Fibroblast of lung (primary cell): ENCODE measurements around the gene MCM8.

ENCODE experiments used
- CTCF ChIP-seq, 2 donors: IDR thresholded peaks in 1 of 2; conservative IDR thresholded peaks in 1 of 2; 1 replicate in 1 of 2; 2 replicates in 1 of 2; pipeline ENCODE4 v1.5.1; 2011 to 2012; ENCODE audit warnings: low read length in 2 of 2, control low read depth in 1 of 2, inconsistent platforms in 1 of 2, low read depth in 1 of 2, mild to moderate bottlenecking in 1 of 2
- EZH2 ChIP-seq: IDR thresholded peaks from 2 replicates; pipeline ENCODE4 v1.5.1; 2012; ENCODE audit warnings: low read length, control low read depth, mild to moderate bottlenecking; ENCODE audit errors: missing control alignments

GRCh38 chr20:5936238-5936637 lies 14.2 kb upstream of the MCM8 start:
- TF ChIP-seq CTCF (conservative IDR thresholded peaks at IDR 0.05 in 1 of 2, IDR thresholded peaks at IDR 0.05 in 1 of 2; ENCODE audit: low read depth in 1 of 2, low read length in 2 of 2), result no peak
- no peak for TF ChIP-seq EZH2
